Measurements from ENCODE around the gene ERI3.

The ERI3 gene

DNA sequence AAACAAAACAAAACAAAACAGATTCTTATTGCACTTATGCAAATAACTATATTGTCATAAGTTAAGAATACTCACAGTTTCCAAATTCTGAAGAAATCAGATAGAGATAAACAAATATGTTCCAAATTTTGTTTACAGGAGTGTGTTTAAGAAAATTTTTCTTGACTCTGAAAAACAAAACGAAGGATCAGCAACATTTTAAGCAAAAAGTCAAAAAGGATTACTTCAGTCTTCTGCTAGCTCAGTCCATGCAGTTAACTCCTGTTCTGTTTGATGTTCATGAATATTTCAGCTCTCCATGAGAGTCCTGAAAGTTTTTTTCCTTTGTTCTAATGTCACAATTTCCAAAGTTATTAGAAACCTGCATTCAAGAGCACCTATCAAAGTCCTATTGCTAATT lies 180.4 kb downstream of the ERI3 start:
- TF ChIP-seq, protein P1, sequence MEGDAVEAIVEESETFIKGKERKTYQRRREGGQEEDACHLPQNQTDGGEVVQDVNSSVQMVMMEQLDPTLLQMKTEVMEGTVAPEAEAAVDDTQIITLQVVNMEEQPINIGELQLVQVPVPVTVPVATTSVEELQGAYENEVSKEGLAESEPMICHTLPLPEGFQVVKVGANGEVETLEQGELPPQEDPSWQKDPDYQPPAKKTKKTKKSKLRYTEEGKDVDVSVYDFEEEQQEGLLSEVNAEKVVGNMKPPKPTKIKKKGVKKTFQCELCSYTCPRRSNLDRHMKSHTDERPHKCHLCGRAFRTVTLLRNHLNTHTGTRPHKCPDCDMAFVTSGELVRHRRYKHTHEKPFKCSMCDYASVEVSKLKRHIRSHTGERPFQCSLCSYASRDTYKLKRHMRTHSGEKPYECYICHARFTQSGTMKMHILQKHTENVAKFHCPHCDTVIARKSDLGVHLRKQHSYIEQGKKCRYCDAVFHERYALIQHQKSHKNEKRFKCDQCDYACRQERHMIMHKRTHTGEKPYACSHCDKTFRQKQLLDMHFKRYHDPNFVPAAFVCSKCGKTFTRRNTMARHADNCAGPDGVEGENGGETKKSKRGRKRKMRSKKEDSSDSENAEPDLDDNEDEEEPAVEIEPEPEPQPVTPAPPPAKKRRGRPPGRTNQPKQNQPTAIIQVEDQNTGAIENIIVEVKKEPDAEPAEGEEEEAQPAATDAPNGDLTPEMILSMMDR (conservative IDR thresholded peaks at IDR 0.05; ENCODE audit: low read length): no peak
- H3K4me3 ChIP-seq (ENCODE audit: low read length): no peak overlapping the region
- DNase-seq (ENCODE audit: low read depth): no peak

Data from AG10803 (cell line).